BLaER1 treated with 17β-estradiol and CSF1 and Interleukin-3, amounts not matched to agents 10 nM and 100 nM (cell line): ENCODE measurements around the gene SMG1.
A peak's percentile ranks its signal among the peaks of the same experiment; 100 is the strongest.

Experiments
- H3K27ac ChIP-seq, 11 experiments: shearing (Covaris generic); formaldehyde crosslinking; 2 replicates each; pipeline ENCODE4 v1.8.1; 2022
- H3K27me3 ChIP-seq, 11 experiments: shearing (Covaris generic); formaldehyde crosslinking; 2 replicates each; pipeline ENCODE4 v1.8.1; 2022
- H3K36me3 ChIP-seq, 11 experiments: shearing (Covaris generic); formaldehyde crosslinking; 2 replicates each; pipeline ENCODE4 v1.8.1; 2022
- H3K4me1 ChIP-seq, 10 experiments: shearing (Covaris generic); formaldehyde crosslinking; 2 replicates each; pipeline ENCODE4 v1.8.1; 2022
- H3K4me2 ChIP-seq, 11 experiments: shearing (Covaris generic); formaldehyde crosslinking; 2 replicates each; pipeline ENCODE4 v1.8.1; 2022
- H3K4me3 ChIP-seq, 10 experiments: shearing (Covaris generic); formaldehyde crosslinking; 2 replicates each; pipeline ENCODE4 v1.8.1; 2022
- H3K9ac ChIP-seq, 11 experiments: shearing (Covaris generic); formaldehyde crosslinking; 2 replicates each; pipeline ENCODE4 v1.8.1; 2022
- H3K9me3 ChIP-seq, 11 experiments: shearing (Covaris generic); formaldehyde crosslinking; replicated peaks in 1 of 11; 2 replicates each; pipeline ENCODE4 v1.8.1; 2022
- H4K20me1 ChIP-seq, 11 experiments: shearing (Covaris generic); formaldehyde crosslinking; 2 replicates each; pipeline ENCODE4 v1.8.1; 2022
- Cebpa-rat ChIP-seq, 11 experiments: shearing (Covaris generic); IDR thresholded peaks; 2 replicates each; pipeline ENCODE4 v1.8.1; 2022

SMG1 gene

GRCh38 chr16:18833707-18834505 is 92.3 kb downstream of the SMG1 start:
- no peak overlapping the region for H3K27ac ChIP-seq
- no peak overlapping the region for H3K9ac ChIP-seq
- no peak for TF ChIP-seq Cebpa-rat (IDR thresholded peaks at IDR 0.05)
- H3K4me3 ChIP-seq, result no peak overlapping the region
- peaks cover 97 to 100% (median 99%) of the 10 kb centered on the region in 11 experiments for H3K36me3 ChIP-seq
- no peaks in the 10 kb centered on the region for H3K4me1 ChIP-seq
- H3K4me2 ChIP-seq, result no peak overlapping the region
- H4K20me1 ChIP-seq, result peaks cover 0 to 23% (median 7%) of the 10 kb centered on the region in 11 experiments; a peak in 10 of 22 replicates
- no peaks in the 10 kb centered on the region for H3K27me3 ChIP-seq
- H3K9me3 ChIP-seq, result peaks cover 0 to 7% (median 0%) of the 10 kb centered on the region in 11 experiments; a peak in 6 of 22 replicates

DNA sequence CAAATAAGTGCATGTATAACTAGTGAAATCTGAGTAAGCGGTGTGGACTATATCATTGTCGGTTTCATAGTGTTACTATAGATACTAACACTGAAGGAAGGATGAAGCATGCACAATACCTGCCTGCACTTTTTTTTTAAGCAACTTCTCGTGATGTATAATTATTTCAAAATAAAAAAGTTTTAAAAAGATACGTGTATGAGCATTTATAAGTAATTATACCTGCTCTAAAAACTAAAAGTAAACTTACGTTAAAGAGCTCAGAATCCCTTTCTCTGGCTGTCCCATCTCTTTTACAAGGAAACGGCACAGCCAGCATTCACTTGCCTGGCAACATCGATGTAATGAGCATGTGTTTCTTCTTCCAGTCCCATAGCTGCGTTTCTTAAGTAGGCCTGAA is 93.6 kb downstream of the SMG1 start:
- Histone ChIP-seq H3K27ac (no peak overlapping the region), H4K20me1 (peaks cover 0 to 21% (median 6%) of the 10 kb centered on the region in 11 experiments; a peak in 10 of 22 replicates), H3K36me3 (peaks cover 96 to 100% (median 99%) of the 10 kb centered on the region in 11 experiments), H3K4me2 (no peak overlapping the region), H3K27me3 (no peaks in the 10 kb centered on the region), H3K4me3 (no peak overlapping the region), H3K4me1 (no peaks in the 10 kb centered on the region), H3K9ac (no peak overlapping the region), H3K9me3 (peaks cover 0 to 19% (median 12%) of the 10 kb centered on the region in 11 experiments; a peak in 15 of 22 replicates)
- no peak for TF ChIP-seq Cebpa-rat (IDR thresholded peaks at IDR 0.05)

GRCh38 chr16:18832006-18832405 is 94.2 kb downstream of the SMG1 start:
- Histone ChIP-seq H3K9me3 (peaks cover 3 to 21% (median 14%) of the 10 kb centered on the region in 11 experiments; a peak in 20 of 22 replicates), H3K4me2 (no peak overlapping the region), H3K27ac (no peak overlapping the region), H3K27me3 (no peaks in the 10 kb centered on the region), H4K20me1 (peaks cover 0 to 16% (median 6%) of the 10 kb centered on the region in 11 experiments; a peak in 10 of 22 replicates), H3K9ac (no peak overlapping the region), H3K4me3 (no peak overlapping the region), H3K4me1 (no peaks in the 10 kb centered on the region), H3K36me3 (peaks cover 93 to 98% (median 96%) of the 10 kb centered on the region in 11 experiments)
- no peak for TF ChIP-seq Cebpa-rat (IDR thresholded peaks at IDR 0.05)

DNA sequence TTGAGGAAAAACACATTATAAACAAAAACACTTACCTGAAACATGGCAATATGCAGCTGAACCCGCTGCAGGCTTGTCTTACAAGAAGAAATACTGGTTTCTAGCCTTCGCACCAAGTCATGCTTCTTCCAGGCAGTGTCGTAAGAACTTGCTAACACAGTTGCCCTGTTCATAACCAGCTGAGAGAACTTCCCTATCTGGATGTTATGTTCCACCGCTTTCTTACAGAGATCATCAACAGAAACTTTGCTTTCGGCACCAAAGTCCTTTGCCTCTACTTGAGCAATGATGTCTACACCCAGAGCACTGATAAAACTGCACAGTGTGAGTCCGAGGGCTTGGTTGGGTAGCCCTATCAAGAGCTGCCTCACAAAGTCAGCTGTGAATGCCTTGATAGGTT is 97.0 kb downstream of the SMG1 start:
- Histone ChIP-seq H3K9ac (no peak overlapping the region), H4K20me1 (peaks cover 0 to 6% (median 0%) of the 10 kb centered on the region in 11 experiments; a peak in 8 of 22 replicates), H3K4me2 (no peak overlapping the region), H3K9me3 (peaks cover 6 to 25% (median 18%) of the 10 kb centered on the region in 11 experiments; a peak in 20 of 22 replicates), H3K27ac (no peak overlapping the region), H3K36me3 (peaks cover 69 to 75% (median 71%) of the 10 kb centered on the region in 11 experiments), H3K27me3 (no peaks in the 10 kb centered on the region), H3K4me3 (no peak overlapping the region), H3K4me1 (no peaks in the 10 kb centered on the region)
- no peak for TF ChIP-seq Cebpa-rat (IDR thresholded peaks at IDR 0.05)

GRCh38 chr16:18827890-18828289 is 98.3 kb downstream of the SMG1 start:
- H3K36me3 ChIP-seq, result peaks cover 57 to 61% (median 59%) of the 10 kb centered on the region in 11 experiments
- H3K27ac ChIP-seq, result no peak overlapping the region
- H4K20me1 ChIP-seq, result peaks cover 0 to 6% (median 0%) of the 10 kb centered on the region in 11 experiments; a peak in 5 of 22 replicates

GRCh38 chr16:18816286-18816685 is 109.9 kb downstream of the SMG1 start:
- Histone ChIP-seq H3K9ac (no peak overlapping the region), H3K36me3 (peaks cover 73 to 90% (median 85%) of the 10 kb centered on the region in 11 experiments), H3K9me3 (peaks cover 0 to 6% (median 0%) of the 10 kb centered on the region in 11 experiments; a peak in 5 of 22 replicates), H4K20me1 (peaks cover 0 to 7% (median 3%) of the 10 kb centered on the region in 11 experiments; a peak in 9 of 22 replicates), H3K4me3 (no peak overlapping the region), H3K4me2 (no peak overlapping the region), H3K27me3 (no peaks in the 10 kb centered on the region), H3K27ac (no peak overlapping the region), H3K4me1 (no peaks in the 10 kb centered on the region)
- TF ChIP-seq Cebpa-rat (IDR thresholded peaks at IDR 0.05), result no peak

More at GRCh38 chr16:18827890-18828289, 98.3 kb downstream of the SMG1 start:
- H3K27me3 ChIP-seq, result no peaks in the 10 kb centered on the region
- no peaks in the 10 kb centered on the region for H3K4me1 ChIP-seq
- TF ChIP-seq Cebpa-rat (IDR thresholded peaks at IDR 0.05), result no peak
- no peak overlapping the region for H3K4me3 ChIP-seq
- peaks cover 6 to 25% (median 18%) of the 10 kb centered on the region in 11 experiments; a peak in 20 of 22 replicates for H3K9me3 ChIP-seq
- no peak overlapping the region for H3K9ac ChIP-seq
- no peak overlapping the region for H3K4me2 ChIP-seq

DNA sequence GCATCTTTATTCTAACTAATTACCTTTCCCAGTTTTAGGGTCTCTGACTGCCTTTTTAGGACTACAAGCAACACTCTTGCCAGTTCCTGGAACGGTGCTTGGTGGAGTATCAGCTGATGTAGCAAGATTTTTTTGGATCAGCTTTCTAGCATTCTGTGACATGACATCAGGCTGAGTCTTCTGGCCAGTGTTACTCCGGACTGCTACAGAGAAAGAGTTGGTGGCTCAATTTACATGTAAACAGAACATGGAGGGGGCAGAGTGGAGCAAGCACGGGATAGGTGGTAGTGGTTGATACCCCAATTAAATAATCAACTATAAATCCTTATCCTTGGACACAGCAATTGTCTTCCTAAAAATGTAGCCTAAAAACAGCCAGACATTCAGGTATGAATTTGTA is 114.3 kb downstream of the SMG1 start:
- TF ChIP-seq Cebpa-rat (IDR thresholded peaks at IDR 0.05), result no peak
- Histone ChIP-seq H4K20me1 (peaks cover 0 to 5% (median 0%) of the 10 kb centered on the region in 11 experiments; a peak in 2 of 22 replicates), H3K9ac (no peak overlapping the region), H3K27me3 (no peaks in the 10 kb centered on the region), H3K36me3 (peaks cover 87 to 94% (median 89%) of the 10 kb centered on the region in 11 experiments), H3K27ac (no peak overlapping the region), H3K4me3 (no peak overlapping the region), H3K4me2 (no peak overlapping the region), H3K4me1 (peaks cover 0 to 4% (median 0%) of the 10 kb centered on the region in 10 experiments; a peak in 5 of 20 replicates), H3K9me3 (peaks cover 0 to 6% (median 0%) of the 10 kb centered on the region in 11 experiments; a peak in 5 of 22 replicates)

GRCh38 chr16:18809165-18809564 is 117.0 kb downstream of the SMG1 start:
- Histone ChIP-seq H3K4me1 (peaks cover 7 to 32% (median 22%) of the 10 kb centered on the region in 10 experiments), H3K27me3 (no peaks in the 10 kb centered on the region), H3K4me2 (no peak overlapping the region), H3K36me3 (peaks cover 64 to 83% (median 69%) of the 10 kb centered on the region in 11 experiments), H3K9me3 (peaks cover 0 to 4% (median 0%) of the 10 kb centered on the region in 11 experiments; a peak in 3 of 22 replicates), H4K20me1 (peaks cover 0 to 6% (median 0%) of the 10 kb centered on the region in 11 experiments; a peak in 2 of 22 replicates), H3K9ac (no peak overlapping the region), H3K4me3 (no peak overlapping the region), H3K27ac (no peak overlapping the region)
- TF ChIP-seq Cebpa-rat (IDR thresholded peaks at IDR 0.05), result no peak

- peak overlapping the region in 6 of 11 experiments; percentile 35 to 88 (median 75); a peak in 11 of 22 replicates for H3K4me2 ChIP-seq
- peaks cover 22 to 56% (median 45%) of the 10 kb centered on the region in 10 experiments for H3K4me1 ChIP-seq
- H3K9me3 ChIP-seq, result peaks cover 0 to 6% (median 0%) of the 10 kb centered on the region in 11 experiments; a peak in 3 of 22 replicates
- peaks cover 2 to 16% (median 9%) of the 10 kb centered on the region in 11 experiments; a peak in 21 of 22 replicates for H4K20me1 ChIP-seq
- peak overlapping the region in 3 of 11 experiments; percentile 71 to 83 (median 74); a peak in 5 of 22 replicates for H3K9ac ChIP-seq
- peaks cover 37 to 64% (median 44%) of the 10 kb centered on the region in 11 experiments for H3K36me3 ChIP-seq
- H3K27me3 ChIP-seq, result no peaks in the 10 kb centered on the region
- peak overlapping the region in 9 of 11 experiments; percentile 34 to 98 (median 92); a peak in 14 of 22 replicates for H3K27ac ChIP-seq
- H3K4me3 ChIP-seq, result no peak overlapping the region
- TF ChIP-seq Cebpa-rat (IDR thresholded peaks at IDR 0.05), result no peak
Observed at GRCh38 chr16:18805257-18805773, 120.9 kb downstream of the SMG1 start.
